ENCODE measurements around the gene CADPS. TPM values are rescaled to one million over a fixed set of nuclear protein-coding genes. Genes with fewer than 3 reads are reported as not detected.

CADPS gene
- total RNA-seq, 4 donors from 2014 or later, result 0.82 to 13.2 TPM; not detected in 2

GRCh38 chr3:62601238-62602070 is 273.8 kb downstream of the CADPS start:
- Histone ChIP-seq H3K9me3 (no peaks in the 10 kb centered on the region), H3K4me3 (no peak overlapping the region), H3K4me1 (no peaks in the 10 kb centered on the region), H3K27me3 (no peaks in the 10 kb centered on the region), H3K36me3 (no peaks in the 10 kb centered on the region), H3K27ac (no peak overlapping the region)
- TF ChIP-seq CTCF (IDR thresholded peaks at IDR 0.05), result no peak
- TF ChIP-seq POLR2A (IDR thresholded peaks at IDR 0.05), result no peak
- intact Hi-C loops (cut with DNase I; ENCODE audit: low total_unique reads), result no loop called here
- no peak for DNase-seq

DNA sequence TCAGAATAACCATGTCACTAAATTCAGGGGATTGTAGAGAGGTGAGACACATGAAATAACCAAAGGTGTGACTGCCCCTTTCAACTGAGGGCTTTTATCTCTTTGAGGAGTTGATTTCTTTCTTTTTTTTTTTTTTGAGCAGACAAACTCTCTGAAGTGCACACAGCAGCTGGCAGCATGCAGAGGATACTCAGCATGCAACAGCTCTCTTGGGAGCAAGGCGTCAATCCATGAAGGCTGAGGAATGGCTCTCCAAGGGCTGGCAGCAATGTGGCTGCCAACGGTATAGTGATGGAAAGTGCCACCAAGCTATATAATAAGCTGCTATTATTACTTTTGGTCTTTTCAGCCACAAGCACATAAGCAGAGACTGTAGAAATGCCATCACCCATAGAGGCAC is 275.2 kb downstream of the CADPS start:
- Histone ChIP-seq H3K27ac (no peak overlapping the region), H3K36me3 (no peaks in the 10 kb centered on the region), H3K4me3 (no peak overlapping the region), H3K9me3 (no peaks in the 10 kb centered on the region), H3K27me3 (no peaks in the 10 kb centered on the region), H3K4me1 (no peaks in the 10 kb centered on the region)
- intact Hi-C loops (cut with DNase I; ENCODE audit: low total_unique reads), result no loop called here
- TF ChIP-seq CTCF (IDR thresholded peaks at IDR 0.05) (no peak), POLR2A (IDR thresholded peaks at IDR 0.05) (no peak)
- DNase-seq, result no peak

DNA sequence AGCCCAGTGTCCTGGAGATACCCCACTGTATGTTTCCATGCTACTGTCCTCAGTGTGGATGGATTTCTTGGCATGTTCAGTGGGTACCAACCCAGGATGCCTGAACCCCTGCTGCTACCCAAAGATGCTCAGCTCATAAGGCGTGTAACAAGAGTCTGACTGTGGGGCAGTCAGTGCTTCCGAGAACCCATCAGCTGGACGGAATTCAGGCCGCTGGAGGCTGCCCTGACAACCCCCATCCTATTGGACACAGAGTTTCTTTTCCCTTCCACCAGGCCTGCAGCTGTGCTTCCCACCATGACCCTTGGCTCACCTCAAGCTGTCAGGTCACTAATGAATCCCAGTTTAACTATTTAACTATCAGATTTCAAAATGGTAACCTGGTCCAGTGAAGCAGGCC is 277.7 kb downstream of the CADPS start:
- Histone ChIP-seq H3K9me3 (no peaks in the 10 kb centered on the region), H3K27me3 (no peaks in the 10 kb centered on the region), H3K4me1 (no peaks in the 10 kb centered on the region), H3K4me3 (no peak overlapping the region), H3K36me3 (no peaks in the 10 kb centered on the region), H3K27ac (no peak overlapping the region)
- DNase-seq, result no peak
- intact Hi-C loops (cut with DNase I; ENCODE audit: low total_unique reads), result no loop called here
- TF ChIP-seq CTCF (IDR thresholded peaks at IDR 0.05), result no peak
- TF ChIP-seq POLR2A (IDR thresholded peaks at IDR 0.05), result no peak

GRCh38 chr3:62592408-62592807 is 282.8 kb downstream of the CADPS start:
- Histone ChIP-seq H3K27me3 (no peaks in the 10 kb centered on the region), H3K9me3 (no peaks in the 10 kb centered on the region), H3K4me1 (no peaks in the 10 kb centered on the region), H3K4me3 (no peak overlapping the region), H3K27ac (no peak overlapping the region), H3K36me3 (no peaks in the 10 kb centered on the region)
- intact Hi-C loops (cut with DNase I; ENCODE audit: low total_unique reads), result no loop called here
- DNase-seq, result no peak
- TF ChIP-seq CTCF (IDR thresholded peaks at IDR 0.05), result no peak

- Histone ChIP-seq H3K4me1 (no peaks in the 10 kb centered on the region), H3K9me3 (no peaks in the 10 kb centered on the region), H3K27ac (no peak overlapping the region), H3K36me3 (no peaks in the 10 kb centered on the region), H3K27me3 (no peaks in the 10 kb centered on the region), H3K4me3 (no peak overlapping the region)
- no peak for TF ChIP-seq POLR2A (IDR thresholded peaks at IDR 0.05)
- no peak for TF ChIP-seq CTCF (IDR thresholded peaks at IDR 0.05)
- intact Hi-C loops (cut with DNase I; ENCODE audit: low total_unique reads), result no loop called here
- DNase-seq, result no peak
These were observed 286.1 kb downstream of the CADPS start for GRCh38 chr3:62589078-62589477.
